Endothelial cell of hepatic sinusoid (primary cell): ENCODE data around the gene TKT.

Source experiments
- in situ Hi-C: cut with HindIII; loops from 2 replicates; pipeline ENCODE4 v1.10.0; 2017; ENCODE audit warnings: low sequenced_read_pairs

Gene TKT

DNA sequence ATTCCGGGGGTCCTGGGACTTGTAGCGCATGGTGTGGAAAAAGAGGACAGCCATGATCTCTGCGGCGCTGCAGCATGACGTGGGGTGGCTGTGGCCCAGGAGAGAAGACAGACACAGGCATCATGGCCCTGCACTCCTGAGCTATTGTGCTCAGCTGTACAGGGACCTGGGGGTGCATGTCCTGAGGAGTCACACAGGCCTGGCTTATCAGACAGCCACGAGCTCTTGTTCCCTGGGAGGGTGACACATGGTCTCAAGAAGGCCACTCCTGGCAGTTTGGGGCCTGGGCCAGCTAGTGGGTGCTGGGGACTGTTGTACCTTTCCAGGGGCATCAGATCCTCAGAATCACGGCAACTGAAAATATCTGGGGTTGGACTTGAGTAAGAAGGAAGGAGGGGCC, 13.7 kb downstream of the TKT start:
- in situ Hi-C loops = loop anchor here (5.0 kb wide), 2 partner anchors 45 to 55 kb away; no protein-coding TSS in a partner anchor

DNA sequence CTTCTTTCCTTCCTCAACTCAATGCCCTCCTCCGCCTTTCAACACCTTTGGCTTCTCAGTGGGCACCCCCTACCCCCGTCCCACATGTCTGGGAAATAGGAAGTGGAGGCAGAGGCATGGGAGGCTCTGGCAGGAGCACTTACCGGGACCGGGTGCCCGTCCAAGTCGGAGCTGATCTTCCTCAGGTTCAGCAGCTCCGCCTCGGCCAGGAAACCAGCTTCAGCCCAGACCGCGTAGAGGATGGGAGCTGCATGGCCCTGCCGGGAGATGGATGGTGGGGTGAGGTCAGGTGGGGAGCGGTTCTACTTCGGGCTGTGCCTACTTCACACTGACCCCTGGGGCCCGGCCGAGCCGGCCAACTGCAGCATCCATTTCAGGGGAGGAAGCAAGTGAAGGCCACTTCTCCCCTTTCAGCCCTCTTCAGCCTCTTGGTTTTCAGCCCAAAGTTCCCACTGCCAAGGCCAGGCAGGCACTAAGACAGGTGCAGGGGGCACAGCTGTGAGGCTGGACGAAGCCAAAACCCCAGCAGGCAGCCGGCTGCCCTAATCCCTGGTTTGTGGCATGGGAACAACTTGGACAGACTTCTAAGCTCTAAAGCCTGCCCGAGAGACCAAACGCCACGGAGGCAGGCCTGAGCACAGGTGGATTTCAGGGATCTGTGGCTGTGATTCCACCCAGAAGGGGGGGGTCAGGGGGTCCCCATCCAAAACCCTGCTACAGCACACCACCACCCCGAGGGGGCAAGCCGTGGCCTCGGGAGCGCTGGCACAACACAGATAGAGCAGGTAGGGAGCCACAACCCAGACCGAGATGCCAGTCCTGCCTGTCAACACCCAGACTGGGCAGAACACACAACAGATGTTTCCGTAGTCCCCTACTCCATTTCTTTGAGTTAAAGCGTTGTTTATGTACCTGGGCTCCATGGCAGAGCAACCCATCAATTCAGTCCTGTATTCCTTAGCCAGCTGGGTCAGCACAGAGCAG, 14.5 kb downstream of the TKT start:
- in situ Hi-C loops = loop anchor here (5.0 kb wide), 2 partner anchors 46 to 54 kb away; no protein-coding TSS in a partner anchor

- in situ Hi-C loops = loop anchor here (5.0 kb wide), 2 partner anchors 48 to 52 kb away; no protein-coding TSS in a partner anchor
These were observed 16.0 kb downstream of the TKT start for GRCh38 chr3:53239800-53240199.

DNA sequence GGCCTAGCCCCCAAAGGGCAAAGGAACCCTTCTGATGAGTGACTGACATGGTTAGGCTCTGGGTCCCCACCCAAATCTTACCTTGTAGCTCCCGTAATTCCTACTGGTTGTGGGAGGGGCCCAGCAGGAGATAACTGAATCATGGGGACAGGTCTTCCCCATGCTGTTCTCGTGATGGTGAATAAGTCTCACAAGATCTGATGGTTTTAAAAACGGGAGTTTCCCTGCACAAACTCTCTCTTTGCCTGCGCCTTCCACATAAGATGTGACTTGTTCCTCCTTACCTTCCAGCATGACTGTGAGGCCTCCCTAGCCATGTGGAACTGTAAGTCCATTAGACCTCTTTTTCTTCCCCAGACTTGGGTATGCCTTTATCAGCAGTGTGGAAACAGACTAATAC, 16.9 kb downstream of the TKT start:
- in situ Hi-C loops = no loop called here

DNA sequence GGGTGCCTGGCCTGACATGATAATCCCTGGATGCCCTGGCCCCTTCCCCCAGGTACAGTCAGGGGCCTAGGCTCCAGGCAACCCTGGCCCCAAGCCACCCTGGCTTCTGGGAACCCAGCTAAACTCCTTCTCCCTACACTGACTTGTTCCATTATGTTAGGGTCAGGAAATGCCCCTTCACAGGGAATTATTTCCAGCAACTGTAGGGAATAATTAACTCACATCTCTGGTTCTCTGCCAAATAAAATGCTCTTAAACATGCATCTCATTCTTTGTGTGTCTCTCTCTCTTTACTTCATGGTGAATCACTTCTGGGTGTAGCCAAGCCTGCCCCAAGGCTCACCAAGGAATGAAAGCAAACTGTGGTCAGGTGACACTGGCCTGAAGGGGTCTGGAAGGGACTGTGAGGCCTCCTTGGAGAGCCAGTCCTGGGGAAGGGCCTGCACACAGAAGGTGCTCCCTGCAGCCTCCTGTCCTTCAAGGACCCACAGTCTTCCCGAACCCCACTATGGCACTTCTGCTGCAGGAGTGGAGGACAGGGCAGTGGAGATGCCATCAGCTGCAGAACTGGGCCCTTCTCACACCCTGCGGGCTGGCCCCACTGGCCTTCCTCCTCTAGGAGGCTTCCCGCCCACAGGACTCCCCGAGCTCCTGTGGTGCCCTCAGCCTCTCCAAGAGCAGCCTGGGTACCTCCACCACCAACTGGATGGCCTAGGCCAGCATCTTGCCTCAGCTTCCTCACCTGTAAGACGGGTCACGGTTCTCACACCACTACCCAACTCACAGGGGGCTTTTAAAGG, 17.6 kb downstream of the TKT start:
- in situ Hi-C loops = no loop called here

- in situ Hi-C loops = no loop called here
These were observed 19.5 kb downstream of the TKT start for GRCh38 chr3:53236112-53236841.

GRCh38 chr3:53235545-53235944, 20.3 kb downstream of the TKT start:
- in situ Hi-C loops = no loop called here

- in situ Hi-C loops = no loop called here
These were observed 21.0 kb downstream of the TKT start for GRCh38 chr3:53234841-53235232.

DNA sequence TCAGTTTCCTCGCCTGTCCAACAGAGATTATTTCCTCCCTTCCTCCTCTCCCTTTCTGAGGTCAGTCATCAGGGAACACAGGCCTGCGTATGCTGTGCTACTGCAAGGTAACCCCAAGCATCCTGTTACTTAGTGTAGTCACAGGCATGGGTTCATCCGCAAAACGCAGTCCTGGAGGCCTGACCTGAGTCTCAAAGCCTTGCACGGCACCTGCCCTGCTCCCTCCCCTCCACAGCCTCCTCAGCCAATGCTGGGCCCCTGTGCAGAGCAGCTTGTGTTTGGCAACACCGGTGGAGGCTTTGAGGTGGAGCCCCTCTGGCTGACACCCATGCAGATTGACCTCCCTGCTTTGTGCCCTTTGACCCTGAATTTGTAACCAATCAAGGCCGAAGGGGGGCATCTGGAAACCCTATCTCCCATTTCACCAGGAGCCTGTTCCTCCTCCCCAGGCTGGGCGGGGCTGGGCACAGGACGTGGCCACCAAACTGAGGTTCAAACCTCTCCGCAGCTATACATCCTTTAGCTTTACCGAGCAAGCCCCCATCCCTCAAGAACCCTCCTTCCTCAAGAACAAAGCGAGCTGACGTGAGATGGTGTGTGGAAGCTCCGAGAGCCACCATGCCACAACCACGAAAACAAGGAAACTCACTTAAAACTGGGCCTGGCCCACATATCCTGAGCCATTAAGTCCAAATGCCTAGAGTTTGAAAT, 21.5 kb downstream of the TKT start:
- in situ Hi-C loops = no loop called here

DNA sequence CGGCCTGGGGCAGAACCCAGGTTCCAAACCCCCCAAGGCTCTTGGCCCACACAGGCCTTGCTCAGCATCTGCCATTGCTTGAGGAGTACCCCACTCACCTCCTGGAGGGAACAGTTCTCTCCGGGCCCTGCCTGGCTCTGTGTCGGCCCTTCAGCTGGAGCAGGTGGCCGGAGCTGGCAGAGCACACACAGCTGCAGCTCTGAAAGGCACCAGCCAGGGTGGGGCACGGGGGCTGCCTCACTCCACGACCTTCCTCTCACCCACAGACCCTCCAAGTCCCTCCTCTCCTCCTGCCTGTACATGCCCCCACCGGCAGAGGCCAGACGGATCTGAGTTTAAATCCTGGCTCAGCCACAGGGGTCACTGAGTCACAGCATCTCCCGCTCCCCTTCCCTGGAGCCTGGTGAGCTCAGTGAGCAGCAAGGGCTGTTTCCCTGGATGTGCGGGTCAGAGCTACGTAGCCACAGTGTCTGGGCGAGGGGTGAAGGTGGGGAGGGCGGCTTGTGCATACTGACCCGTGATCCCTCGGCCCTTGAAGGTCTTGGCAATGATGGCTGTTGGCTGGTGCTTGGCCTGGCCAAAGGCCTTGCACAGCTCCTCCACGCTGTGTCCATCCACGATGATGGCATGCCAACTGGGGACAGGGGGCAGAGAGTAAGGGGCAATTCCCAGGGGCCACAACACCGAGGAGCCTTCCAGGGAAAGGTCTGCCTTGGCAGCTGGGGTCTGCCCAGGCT, 23.0 kb downstream of the TKT start:
- in situ Hi-C loops = no loop called here

- in situ Hi-C loops = no loop called here
These were observed 24.0 kb downstream of the TKT start for GRCh38 chr3:53231532-53232511.

DNA sequence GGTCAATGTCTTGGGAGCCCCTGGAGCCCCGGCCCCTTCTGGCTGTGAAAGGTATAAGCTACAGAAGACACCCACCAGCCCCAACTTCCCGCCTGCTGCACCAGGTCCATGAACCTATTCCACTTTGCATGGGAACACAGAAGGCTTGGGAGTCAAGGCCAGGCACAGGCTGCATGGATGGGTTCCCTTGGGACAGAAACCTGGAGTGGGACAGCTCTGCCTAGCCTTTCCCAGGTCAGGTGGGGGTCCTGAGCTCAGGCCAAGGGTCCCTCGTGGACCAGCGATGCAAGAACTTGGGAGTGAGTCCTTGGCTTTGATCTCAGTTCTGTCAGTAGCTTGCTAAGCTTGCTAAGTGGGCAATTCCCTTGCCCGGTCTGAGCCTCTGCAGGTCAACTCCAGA, 25.0 kb downstream of the TKT start:
- in situ Hi-C loops = no loop called here

DNA sequence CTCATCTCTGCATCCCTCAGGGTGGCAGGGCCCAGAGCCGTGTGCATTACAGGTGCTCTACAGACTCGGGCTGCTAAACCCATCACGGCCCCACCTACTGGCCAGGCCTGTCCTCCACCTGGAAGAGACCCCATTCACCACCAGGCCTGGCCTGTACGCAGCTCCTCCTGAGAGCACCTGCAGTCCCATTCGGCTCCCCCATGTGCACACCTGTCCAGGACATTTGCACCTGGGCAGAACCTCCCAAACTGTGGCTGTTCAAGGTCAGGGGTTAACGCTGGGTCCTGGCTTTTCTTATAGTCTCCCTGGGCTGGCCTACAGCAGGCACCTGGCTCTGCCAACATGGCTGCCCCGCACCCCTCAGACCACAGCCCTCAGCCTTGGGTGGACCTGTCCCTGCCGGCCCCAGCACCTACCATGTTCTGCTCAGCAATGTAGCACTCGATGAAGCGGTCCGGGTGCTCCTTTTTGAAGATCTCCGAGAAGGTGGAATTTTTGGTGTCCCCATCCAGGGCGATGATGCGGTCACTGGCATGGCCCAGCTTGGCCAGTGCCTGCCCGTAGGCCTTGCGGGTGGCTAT, 25.7 kb downstream of the TKT start:
- in situ Hi-C loops = no loop called here

GRCh38 chr3:53229606-53230005, 26.2 kb downstream of the TKT start:
- in situ Hi-C loops = no loop called here

- in situ Hi-C loops = no loop called here
These were observed 26.7 kb downstream of the TKT start for GRCh38 chr3:53229171-53229570.

DNA sequence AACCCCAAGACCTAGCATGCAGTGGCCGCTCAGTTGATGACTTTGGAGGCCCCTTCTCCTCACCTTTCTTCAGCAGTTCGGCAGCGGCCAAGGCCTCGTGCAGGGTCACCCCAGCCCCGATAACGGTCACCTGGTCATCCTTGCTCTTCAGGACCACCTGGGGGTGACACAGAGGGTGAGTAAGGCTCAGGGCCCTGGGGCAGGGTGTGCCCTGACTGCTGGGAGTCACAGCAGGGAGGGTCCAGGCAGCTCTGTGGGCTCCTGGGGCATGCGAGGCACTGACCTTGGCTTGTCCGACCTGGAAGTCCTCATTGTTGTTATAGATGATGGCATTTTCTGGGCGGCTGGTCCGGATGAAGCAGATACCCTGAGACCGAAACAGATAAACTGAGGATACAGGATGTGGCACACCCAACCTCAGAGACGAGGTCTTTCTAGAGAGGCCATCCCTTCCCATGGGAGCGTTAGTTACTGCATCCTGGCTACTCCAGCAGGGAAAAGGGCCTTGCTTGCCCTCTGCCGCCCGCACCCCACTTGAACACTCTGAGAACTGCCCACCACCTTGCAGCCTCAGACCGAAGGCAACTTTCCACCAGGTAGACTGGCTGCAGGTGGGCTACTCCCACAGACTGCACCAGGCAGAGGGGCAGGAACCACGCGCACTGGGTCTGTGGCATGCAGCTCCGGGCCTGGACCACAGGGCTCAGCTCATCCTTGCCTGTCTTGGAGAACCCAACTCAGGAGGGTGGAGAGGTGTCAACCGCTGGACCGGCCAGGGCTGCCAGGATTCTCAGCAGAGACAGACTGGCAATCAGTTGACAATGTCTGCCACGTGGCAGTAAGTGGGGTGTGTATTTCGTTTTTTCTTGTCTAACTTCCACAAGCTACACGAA, 27.6 kb downstream of the TKT start:
- in situ Hi-C loops = no loop called here

DNA sequence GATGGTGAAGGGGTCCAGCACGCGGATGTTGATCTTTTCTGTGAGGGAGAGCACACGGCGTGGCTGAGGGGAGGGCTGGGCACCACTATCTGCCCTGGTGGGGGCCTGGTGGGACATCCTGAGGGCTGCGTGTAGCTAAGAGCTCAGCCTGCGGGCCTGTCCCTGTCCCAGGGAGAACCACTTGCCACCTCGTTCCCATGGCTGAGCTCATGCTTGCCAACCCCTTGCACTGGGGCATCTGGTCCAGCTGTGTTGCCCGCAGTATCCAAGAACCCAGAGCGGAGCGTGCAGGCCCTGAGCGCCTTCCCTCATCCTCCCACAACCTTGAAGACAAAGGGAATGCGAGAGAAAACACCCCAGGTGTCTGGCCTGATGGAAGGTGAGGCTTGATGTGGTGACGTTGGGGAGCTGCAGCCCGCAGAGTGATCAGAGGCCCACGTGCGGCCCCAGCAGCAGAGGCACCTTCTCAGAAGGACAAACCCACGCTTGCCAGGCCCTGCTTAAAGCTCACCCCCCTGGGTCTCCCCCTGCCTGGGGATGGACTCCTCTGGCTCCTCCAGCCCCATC, 28.9 kb downstream of the TKT start:
- in situ Hi-C loops = no loop called here
